IMR-90 (cell line): ENCODE results near the gene RNF180. TPM values are rescaled to one million over a fixed set of nuclear protein-coding genes. Genes with fewer than 3 reads are reported as not detected.

Experiments
- ATAC-seq: fragments of 200-7000 bp; cut with Tn5 transposase; 2 replicates; pipeline ENCODE4 v1.9.1; 2020; ENCODE audit warnings: low read depth, mild to moderate bottlenecking, moderate library complexity
- BruUV-seq: library from RNA; stranded (reverse); fragments of 400-500 nt; replicated peaks from 2 replicates; lab custom pipeline; 2021; lab: Mats Ljungman, UMichigan
- CTCF ChIA-PET: fragments of 300-600 bp; formaldehyde crosslinking; extraction: SDS; loops from one replicate; lab custom pipeline; 2021; ENCODE audit warnings: antibody characterized with exemption; lab: Yijun Ruan, JAX
- POLR2A ChIA-PET: fragments of 300-600 bp; sonication (Branson Sonifier 250); formaldehyde crosslinking; loops from one replicate; lab custom pipeline; 2022; ENCODE audit warnings: antibody characterized with exemption; ENCODE audit not compliant: unreplicated experiment; lab: Charles Lee
- DNase-seq: peaks from one replicate; pipeline ENCODE4 v3.0.0; 2013
- H2AFZ ChIP-seq: replicated peaks from 2 replicates; pipeline ENCODE3; 2013; ENCODE audit warnings: low read length, mild to moderate bottlenecking; ENCODE audit not compliant: poor library complexity
- H2AK5ac ChIP-seq: 2 replicates; pipeline ENCODE4 v1.6.1; 2013; ENCODE audit warnings: low read depth, low read length, inconsistent platforms
- H2AK9ac ChIP-seq: replicated peaks from 2 replicates; pipeline ENCODE3; 2013; ENCODE audit warnings: mild to moderate bottlenecking, low read depth, low read length, moderate library complexity; ENCODE audit not compliant: poor library complexity
- H2BK120ac ChIP-seq: 2 replicates; pipeline ENCODE4 v1.6.1; 2013; ENCODE audit warnings: low read depth, low read length, inconsistent platforms
- H2BK15ac ChIP-seq: 3 replicates; pipeline ENCODE4 v1.6.1; 2013; ENCODE audit warnings: low read depth, low read length, inconsistent platforms
- H2BK20ac ChIP-seq: 2 replicates; pipeline ENCODE4 v1.6.1; 2013; ENCODE audit warnings: low read depth, mild to moderate bottlenecking, inconsistent platforms, low read length, moderate library complexity
- H2BK5ac ChIP-seq: 2 replicates; pipeline ENCODE4 v1.6.1; 2013; ENCODE audit warnings: mild to moderate bottlenecking, low read depth, low read length, inconsistent platforms; ENCODE audit not compliant: poor library complexity, severe bottlenecking
- H3K14ac ChIP-seq: replicated peaks from 2 replicates; pipeline ENCODE4 v1.6.1; 2013; ENCODE audit warnings: low read depth, low read length, inconsistent platforms
- H3K18ac ChIP-seq: 2 replicates; pipeline ENCODE4 v1.6.1; 2013; ENCODE audit warnings: low read depth, low read length, control low read depth
- H3K23ac ChIP-seq: 2 replicates; pipeline ENCODE4 v1.6.1; 2013; ENCODE audit warnings: low read depth, low read length, inconsistent platforms
- H3K27ac ChIP-seq: 2 replicates; pipeline ENCODE4 v1.5.1; 2013; ENCODE audit warnings: mild to moderate bottlenecking, control low read depth, low read length; ENCODE audit not compliant: insufficient read depth
- H3K27me3 ChIP-seq: 2 replicates; pipeline ENCODE4 v1.6.1; 2013; ENCODE audit warnings: low read length; ENCODE audit not compliant: control insufficient read depth, insufficient read depth
- H3K36me3 ChIP-seq: 2 replicates; pipeline ENCODE4 v1.6.1; 2013; ENCODE audit warnings: low read length, mixed read lengths; ENCODE audit not compliant: control insufficient read depth, insufficient read depth
- H3K4ac ChIP-seq: 2 replicates; pipeline ENCODE4 v1.6.1; 2013; ENCODE audit warnings: low read depth, low read length, inconsistent platforms
- H3K4me1 ChIP-seq: 2 replicates; pipeline ENCODE4 v1.6.1; 2013; ENCODE audit warnings: low read length, mixed read lengths; ENCODE audit not compliant: control insufficient read depth, insufficient read depth
- H3K4me2 ChIP-seq: 2 replicates; pipeline ENCODE4 v1.6.1; 2013; ENCODE audit warnings: low read depth, mild to moderate bottlenecking, control low read depth, low read length, moderate library complexity
- H3K4me3 ChIP-seq: 2 replicates; pipeline ENCODE4 v1.5.1; 2013; ENCODE audit warnings: low read depth, mild to moderate bottlenecking, control low read depth, low read length, moderate library complexity; ENCODE audit not compliant: insufficient read depth
- H3K56ac ChIP-seq: 2 replicates; pipeline ENCODE4 v1.6.1; 2013; ENCODE audit warnings: low read length, inconsistent platforms; ENCODE audit not compliant: insufficient read depth; ENCODE audit errors: extremely low read depth
- H3K79me1 ChIP-seq, 2 experiments: 2 replicates each; pipeline ENCODE4 v1.6.1; 2013; ENCODE audit warnings: low read length in 2 of 2, inconsistent platforms in 1 of 2, low read depth in 1 of 2
- H3K9ac ChIP-seq: 2 replicates; pipeline ENCODE4 v1.6.1; 2013; ENCODE audit warnings: low read depth, low read length, control low read depth
- H3K9me1 ChIP-seq: 2 replicates; pipeline ENCODE4 v1.6.1; 2013; ENCODE audit warnings: low read length, inconsistent platforms; ENCODE audit not compliant: insufficient read depth
- H3K9me3 ChIP-seq: 2 replicates; pipeline ENCODE4 v1.6.1; 2013; ENCODE audit warnings: low read length; ENCODE audit not compliant: control insufficient read depth, insufficient read depth
- H4K20me1 ChIP-seq: 2 replicates; pipeline ENCODE4 v1.6.1; 2013; ENCODE audit warnings: low read length, inconsistent platforms; ENCODE audit not compliant: insufficient read depth
- H4K5ac ChIP-seq: 2 replicates; pipeline ENCODE4 v1.6.1; 2013; ENCODE audit warnings: mild to moderate bottlenecking, low read depth, low read length, control low read depth
- H4K8ac ChIP-seq, 2 experiments: 2 replicates each; pipeline ENCODE4 v1.6.1; 2013; ENCODE audit warnings: low read depth in 2 of 2, low read length in 2 of 2, control low read depth in 1 of 2, inconsistent platforms in 1 of 2
- H4K91ac ChIP-seq: 2 replicates; pipeline ENCODE4 v1.6.1; 2013; ENCODE audit warnings: low read depth, low read length, inconsistent platforms; ENCODE audit not compliant: insufficient read depth
- BHLHE40 ChIP-seq: fragments of 150-350 bp; IDR thresholded peaks from 2 replicates; pipeline ENCODE4 v1.6.1; 2016; ENCODE audit warnings: mild to moderate bottlenecking, low read depth, low read length
- CEBPB ChIP-seq: IDR thresholded peaks from 2 replicates; pipeline ENCODE4 v1.6.1; 2012; ENCODE audit warnings: low read depth, low read length, improper control_type of control experiment
- ELK1 ChIP-seq: fragments of 150-350 bp; IDR thresholded peaks from 2 replicates; pipeline ENCODE4 v1.6.1; 2016; ENCODE audit warnings: low read depth, mild to moderate bottlenecking, low read length, moderate library complexity, borderline replicate concordance
- MXI1 ChIP-seq: IDR thresholded peaks from 2 replicates; pipeline ENCODE4 v1.6.1; 2012; ENCODE audit warnings: low read depth, mild to moderate bottlenecking, low read length, moderate library complexity, borderline replicate concordance
- RAD21 ChIP-seq: IDR thresholded peaks from 2 replicates; pipeline ENCODE4 v1.6.1; 2012; ENCODE audit warnings: low read length, improper control_type of control experiment
- WGBS, 2 experiments: methylation state at CpG; one replicate each; pipeline versions ENCODE4 v1.1.5 to v1.1.7; 2013; ENCODE audit warnings: missing lambda C conversion rate in 2 of 2; ENCODE audit not compliant: insufficient read length in 1 of 2; ENCODE audit errors: extremely low coverage in 2 of 2; 5-methylcytosine and 5-hydroxymethylcytosine counted together
- dilution Hi-C: fragments of 300-500 bp; cut with HindIII; formaldehyde crosslinking; loops from one replicate; pipeline ENCODE4 v1.14.3; 2018; ENCODE audit warnings: low sequenced_read_pairs; ENCODE audit not compliant: unreplicated experiment
- in situ Hi-C: fragments of 300-500 bp; cut with MboI; formaldehyde crosslinking; loops from 3 replicates; pipeline ENCODE4 v1.14.3; 2019; ENCODE audit warnings: low sequenced_read_pairs, inconsistent platforms, mixed read lengths
- intact Hi-C: fragments of 100-400 bp; cut with micrococcal nuclease; formaldehyde crosslinking; loops from 2 replicates; pipeline ENCODE4 v1.10.0; 2022
- polyA plus RNA-seq, 3 experiments: library from polyadenylated mRNA; depleted of rRNA; stranded (reverse); fragments of >200 nt; gene quantifications; 2 replicates each; pipeline ENCODE4 v1.2.3, GENCODE V29; 2012; ENCODE audit warnings: low replicate concordance in 1 of 3
- total RNA-seq: library from RNA; depleted of rRNA; stranded (reverse); fragments of >200 nt; gene quantifications from 2 replicates; pipeline ENCODE4 v1.2.3, GENCODE V29; 2012

Gene RNF180
- total and polyA plus RNA-seq, 2 of the 4 experiments (the other 2 are of a cell fraction), result 0.02 to 0.36 TPM

- Histone ChIP-seq H3K56ac (no peak overlapping the region), H3K4me2 (no peak overlapping the region), H4K8ac (no peak overlapping the region), H2AK9ac (no peak overlapping the region), H2BK120ac (no peak overlapping the region), H2BK5ac (no peak overlapping the region), H3K23ac (no peak overlapping the region), H2BK15ac (no peak overlapping the region), H2BK20ac (no peak overlapping the region), H3K14ac (no peak overlapping the region), H3K27me3 (no peaks in the 10 kb centered on the region), H2AFZ (no peak overlapping the region), H3K9ac (no peak overlapping the region), H4K91ac (no peak overlapping the region), H3K36me3 (no peaks in the 10 kb centered on the region), H3K4ac (no peak overlapping the region), H3K79me1 (no peaks in the 10 kb centered on the region), H2AK5ac (no peak overlapping the region), H3K4me1 (no peaks in the 10 kb centered on the region), H3K4me3 (no peak overlapping the region), H3K9me3 (0 out of 2 replicates have a peak, but pooled peaks cover 2% of the 10 kb centered on the region), H3K9me1 (no peaks in the 10 kb centered on the region), H4K20me1 (no peaks in the 10 kb centered on the region), H3K18ac (no peak overlapping the region), H3K27ac (no peak overlapping the region), H4K5ac (no peak overlapping the region)
- no CpG with 5 or more reads among the region's 3 CpGs for WGBS, 2 experiments
- CTCF ChIA-PET, result no interaction called here
- ATAC-seq (no peak), DNase-seq (no peak)
- dilution Hi-C loops, result no loop called here
- BruUV-seq, result no TSS peak
- TF ChIP-seq ELK1, result no peak
- peak; percentile 52; the same call in 1 of the 2 replicates for TF ChIP-seq CEBPB
- TF ChIP-seq BHLHE40, result no peak
- TF ChIP-seq RAD21, result no peak
- no peak for TF ChIP-seq MXI1
- POLR2A ChIA-PET, result no interaction called here
- intact Hi-C loops, result no loop called here
- in situ Hi-C loops, result no loop called here
Observed at GRCh38 chr5:64140018-64140417, 25.6 kb upstream of the RNF180 start.
